8988T (cell line): Measurements from ENCODE around the gene SAMD4A.
"Not testable (repeated sequence)": the region's sequence is repeated elsewhere in the genome, so short reads cannot be mapped to it uniquely, and the experiment has no call there.

Source experiments
- DNase-seq: peaks from one replicate; pipeline ENCODE4 v3.0.0; 2011

Gene SAMD4A

DNA sequence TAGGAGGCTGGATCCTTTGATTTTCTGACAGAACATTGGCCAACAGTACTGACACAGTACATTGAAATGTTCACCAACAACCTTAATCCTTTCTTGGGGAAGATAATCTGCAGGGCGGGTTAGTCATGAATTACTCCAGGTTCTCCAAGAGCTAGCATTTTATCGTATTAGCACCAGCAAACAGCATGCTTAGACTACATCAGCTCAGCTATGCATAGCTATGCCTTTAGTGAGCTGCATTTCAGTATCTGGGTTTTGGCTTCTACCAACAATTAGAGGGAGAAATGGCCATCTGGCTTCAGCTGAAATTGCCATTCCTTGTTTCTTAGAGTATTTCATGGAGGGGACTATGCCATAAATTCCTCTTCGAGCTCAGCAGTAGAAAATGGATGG is 33.8 kb downstream of the SAMD4A start:
- no peak for DNase-seq

DNA sequence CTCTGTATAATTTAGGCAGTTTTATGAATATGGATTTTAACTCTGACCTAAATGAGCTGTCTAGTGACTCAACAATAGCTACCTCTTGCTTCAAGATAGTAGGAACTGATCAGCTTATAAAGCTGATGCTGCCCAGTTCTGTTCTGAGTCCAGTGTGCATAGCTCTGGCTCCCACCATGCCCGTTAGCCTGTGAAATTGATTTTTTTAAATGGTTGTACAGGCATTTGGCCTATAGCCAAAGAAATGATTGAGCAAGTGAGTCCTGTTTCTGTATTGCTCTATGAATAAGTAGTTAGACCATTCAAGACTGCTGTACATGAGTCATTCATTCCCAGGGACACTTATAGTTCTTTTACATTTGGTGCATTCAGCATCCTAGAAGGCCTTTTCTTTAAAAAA is 36.4 kb downstream of the SAMD4A start:
- DNase-seq: no peak

DNA sequence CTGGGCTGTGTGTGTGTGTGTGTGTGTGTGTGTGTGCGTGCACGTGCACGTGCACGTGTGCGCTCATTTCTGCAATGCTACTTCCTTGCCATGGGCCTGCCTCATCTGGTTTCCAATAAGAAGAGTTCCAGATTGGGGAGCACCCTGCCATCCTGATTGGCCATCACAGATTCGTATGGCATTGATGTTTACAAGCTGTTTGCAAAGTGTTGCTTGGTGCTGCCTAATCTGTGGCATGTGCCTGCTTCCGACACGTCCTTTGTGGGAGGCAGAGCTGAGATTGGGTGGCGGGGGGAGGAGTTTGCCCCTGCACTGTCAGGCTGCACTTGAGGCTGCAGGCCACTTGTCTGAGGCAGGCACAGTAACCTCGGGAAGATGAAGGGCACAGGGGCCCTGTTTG is 39.2 kb downstream of the SAMD4A start:
- DNase-seq: no peak

DNA sequence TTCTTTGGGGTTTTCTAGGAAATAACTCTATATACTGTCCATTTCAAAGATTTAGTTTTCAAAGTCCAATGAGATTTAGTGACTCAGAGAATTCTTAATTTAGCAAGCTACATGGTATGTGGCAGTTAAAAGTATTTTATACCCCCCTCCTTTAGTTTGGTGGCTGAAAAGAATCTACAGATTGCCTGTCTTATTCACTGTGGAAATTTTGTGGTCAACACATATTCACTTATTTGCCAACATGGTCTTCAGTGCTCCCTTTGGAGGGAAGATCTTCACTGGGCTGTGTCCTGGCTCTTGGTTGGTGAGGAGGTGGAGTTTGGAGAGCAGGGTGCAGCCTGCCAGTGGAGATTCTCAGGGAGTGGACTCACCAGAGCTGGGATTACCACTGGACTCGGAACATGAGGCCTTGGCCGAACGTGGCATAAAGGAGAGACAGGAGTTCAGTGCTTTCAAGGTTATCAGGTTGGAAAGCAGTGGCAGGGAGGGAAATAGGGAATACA is 39.8 kb downstream of the SAMD4A start:
- no peak for DNase-seq

DNA sequence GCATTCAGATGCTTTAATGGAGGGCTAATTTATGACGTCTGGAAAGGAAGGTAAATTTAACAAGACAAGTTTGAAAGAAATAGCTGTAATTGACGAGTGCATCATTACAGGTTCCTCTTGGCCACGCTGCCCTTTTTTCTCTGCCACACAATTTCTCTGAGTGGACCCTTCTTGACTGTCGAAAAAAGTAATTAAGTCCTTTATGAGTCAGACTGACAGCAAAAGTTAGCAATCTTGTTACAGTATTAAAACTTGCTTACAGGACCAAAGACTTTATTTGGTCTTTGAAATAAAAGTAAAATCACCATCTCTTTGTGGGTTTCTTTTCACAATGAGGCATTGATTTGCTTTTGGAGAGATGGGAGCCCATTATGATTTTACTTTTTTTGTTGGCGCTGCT is 42.6 kb downstream of the SAMD4A start:
- no peak for DNase-seq

DNA sequence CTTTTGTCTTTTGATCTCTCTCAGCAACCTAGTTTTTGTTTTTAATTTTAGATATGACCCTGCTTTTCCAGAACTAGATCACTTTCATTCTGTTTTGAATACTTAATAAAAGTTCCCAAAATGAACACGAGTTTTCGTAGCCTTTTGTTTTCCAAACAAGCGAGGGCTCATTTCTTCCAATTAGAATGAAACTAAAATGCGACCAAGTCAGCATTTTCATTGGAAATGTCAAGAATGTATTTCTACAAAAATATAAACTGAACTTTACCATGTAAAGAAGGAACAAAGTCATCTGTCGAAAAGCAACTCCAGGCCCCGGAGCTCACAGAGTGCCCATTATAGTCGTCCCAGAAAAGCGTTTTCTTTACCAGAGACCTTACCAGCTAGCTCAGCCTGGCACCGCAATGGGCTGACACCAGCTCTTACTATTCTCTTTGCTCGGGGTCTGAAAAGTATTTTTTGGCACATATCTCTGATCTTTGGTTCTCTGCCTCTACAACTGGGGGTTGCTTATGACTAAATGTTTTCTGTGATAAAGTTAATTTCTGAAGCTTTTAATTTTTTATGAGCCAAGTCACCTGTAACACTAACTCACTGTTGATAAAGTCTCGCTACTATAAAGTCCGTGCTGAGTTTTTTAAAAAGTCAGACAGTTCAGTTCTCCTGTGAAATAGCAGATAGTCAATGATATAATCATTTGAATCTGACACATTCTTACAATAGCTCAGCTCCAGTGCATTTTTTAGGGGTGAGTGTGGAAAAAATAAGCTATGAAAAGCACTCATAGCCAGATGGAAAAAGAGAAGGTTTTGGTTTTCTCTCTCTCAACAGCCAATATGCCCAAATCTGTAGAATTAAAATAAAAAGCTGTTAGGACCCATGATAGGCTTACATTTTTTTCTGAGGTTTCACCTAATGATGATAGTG is 43.4 kb downstream of the SAMD4A start:
- DNase-seq: no peak

DNA sequence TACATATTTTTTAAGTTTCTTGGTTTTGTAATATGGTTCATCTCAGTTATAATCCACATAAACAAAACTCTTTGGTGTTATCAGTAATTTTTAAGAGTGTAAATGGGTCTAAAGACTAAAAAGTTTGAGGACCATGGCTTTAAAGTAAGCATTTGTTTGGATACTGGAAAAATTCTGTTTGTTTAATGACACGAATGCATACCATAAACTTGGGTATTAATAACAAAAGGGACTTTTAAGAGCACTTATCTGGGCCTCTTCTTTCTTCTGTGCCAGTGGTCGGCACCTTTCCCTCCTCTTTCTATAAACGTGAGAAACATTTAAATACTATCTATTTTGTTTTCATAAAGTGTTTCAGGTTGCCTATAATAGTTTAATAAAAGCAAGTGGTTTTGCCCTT is 47.4 kb downstream of the SAMD4A start:
- no peak for DNase-seq

DNA sequence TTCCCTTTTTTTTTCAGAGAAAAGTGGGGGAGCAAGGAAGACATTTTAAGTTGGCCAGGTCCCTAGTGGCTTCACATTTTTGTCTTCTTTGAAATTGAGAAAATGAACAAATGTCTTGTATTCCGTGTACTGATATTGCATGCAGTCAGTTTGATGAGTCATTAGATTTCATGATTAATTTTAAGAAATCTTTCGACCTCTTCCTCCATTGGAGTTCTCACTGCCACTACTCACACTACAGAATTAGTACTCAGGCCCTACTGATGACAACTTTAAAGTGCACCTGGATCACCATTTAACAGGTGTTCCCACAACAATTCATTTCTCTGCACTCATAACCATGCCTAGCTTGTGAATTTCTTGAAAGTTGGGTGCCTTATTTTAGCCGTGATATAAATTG is 50.5 kb downstream of the SAMD4A start:
- DNase-seq: no peak

DNA sequence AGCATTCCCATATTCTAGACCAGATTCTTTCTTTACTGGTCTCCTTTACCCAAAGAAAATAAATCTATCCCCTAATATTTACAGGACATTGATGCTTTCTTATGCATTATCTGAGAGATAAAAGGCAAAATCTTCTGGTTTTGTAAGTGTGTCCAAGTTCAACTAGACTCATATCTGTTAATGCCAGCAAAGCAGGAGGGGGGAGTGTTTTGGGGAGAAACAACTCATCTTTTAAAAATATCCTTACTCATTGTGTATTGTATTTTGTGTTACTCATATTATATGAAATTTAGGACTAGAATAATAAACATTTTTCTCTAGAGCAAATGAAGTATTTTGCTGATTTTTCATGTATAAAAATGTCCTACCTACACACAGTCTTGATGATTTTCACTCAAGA is 54.8 kb downstream of the SAMD4A start:
- DNase-seq: no peak

DNA sequence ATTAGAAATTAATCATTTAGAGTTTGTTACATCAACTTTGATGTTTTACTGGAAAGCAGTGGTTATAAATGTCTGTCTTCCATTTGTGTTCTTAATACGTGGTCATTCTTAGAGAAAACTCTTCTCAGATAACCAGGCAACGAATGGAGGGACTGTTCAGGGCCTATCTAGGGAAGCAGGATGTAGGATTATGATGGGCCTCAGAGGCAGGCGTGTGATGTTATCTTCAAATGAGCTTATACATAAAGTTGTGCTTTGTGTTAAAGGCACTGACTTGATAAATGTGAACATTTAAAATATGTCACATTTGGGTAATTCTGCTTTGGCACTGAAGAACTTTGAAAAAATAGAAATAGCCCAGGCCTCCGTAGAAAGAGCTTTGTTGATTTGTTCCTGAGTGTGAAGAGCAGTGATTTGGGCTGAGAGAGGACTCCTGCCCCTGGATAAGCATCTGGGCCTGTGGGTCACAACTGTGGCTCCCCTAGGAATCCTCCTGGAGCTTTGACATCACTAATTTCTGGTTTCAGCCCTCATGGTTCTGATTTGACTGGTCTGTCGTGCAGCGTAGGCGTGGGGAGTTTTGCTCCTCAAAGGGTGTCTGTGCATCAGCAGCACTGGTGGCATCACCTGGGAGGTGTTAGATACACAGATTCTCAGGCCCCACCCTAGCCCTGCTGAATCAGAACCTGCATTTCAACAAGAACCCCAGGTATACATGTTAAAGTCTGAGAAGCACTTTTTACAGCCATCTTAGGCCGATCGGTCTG is 55.4 kb downstream of the SAMD4A start:
- no peak for DNase-seq

DNA sequence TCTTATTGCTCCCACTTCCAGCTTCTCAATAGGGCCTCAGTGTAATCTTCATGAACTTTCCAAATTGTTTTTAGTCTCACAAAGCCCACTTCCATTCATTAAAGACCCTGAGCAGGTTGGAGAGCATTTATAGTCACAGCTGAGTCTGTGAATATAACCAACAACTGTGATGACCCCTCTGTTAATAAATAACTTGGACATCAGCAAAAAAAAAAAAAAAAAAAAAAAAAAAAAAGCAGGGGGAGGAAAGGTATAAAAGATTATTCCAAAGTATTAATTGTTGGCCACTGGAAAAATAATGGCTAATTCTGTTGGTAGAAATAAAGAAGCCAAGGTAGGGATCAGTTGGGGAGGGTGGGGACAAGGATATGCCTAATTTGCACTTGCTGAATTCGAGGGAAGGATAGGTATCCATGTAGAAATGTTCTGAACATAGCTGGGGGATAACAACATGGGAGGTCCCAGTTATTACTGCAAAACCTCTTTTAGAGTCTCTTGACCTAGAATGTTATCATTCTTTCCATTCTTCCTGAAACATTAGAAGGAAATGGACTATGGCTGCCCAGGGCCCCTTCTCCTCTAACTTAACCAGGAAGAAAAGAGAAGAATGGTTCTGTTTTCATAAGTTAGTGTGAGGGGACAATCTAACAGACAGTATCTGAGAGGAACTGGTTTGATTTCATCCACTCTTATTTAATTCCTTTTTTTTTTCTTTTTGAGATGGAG is 56.5 kb downstream of the SAMD4A start:
- no peak for DNase-seq

DNA sequence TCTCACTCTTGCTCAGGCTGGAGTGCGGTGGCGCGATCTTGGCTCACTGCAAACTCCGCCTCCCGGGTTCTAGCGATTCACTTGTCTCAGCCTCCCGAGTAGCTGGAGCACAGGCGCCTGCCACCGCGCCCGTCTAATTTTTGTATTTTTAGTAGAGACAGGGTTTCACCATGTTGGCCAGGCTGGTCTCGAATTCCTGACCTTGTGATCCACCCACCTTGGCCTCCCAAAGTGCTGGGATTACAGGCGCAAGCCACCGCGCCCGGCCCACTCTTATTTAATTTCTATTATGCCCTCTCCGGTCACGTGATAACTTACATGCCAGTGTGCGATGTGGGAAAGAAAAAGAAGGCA is 57.1 kb downstream of the SAMD4A start:
- DNase-seq: not testable (repeated sequence)

DNA sequence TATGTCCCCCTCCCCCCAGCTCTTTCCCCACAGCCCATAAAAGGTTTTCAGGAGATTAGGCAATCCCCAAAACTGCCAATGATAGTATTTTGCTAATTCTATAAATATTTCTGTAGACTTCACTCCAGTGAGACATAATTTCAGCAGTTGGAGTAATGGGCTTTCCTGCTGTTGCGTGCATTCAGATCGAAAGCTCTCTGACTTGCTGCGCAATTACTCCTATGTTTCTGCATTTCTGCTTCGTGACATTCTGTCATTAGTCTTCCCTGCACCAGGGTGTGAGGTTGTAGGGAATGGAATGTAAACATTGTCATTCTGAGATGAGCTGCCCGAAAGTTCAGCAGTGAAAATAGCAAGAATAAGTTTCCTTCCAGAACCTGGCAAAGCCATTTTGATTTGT is 58.2 kb downstream of the SAMD4A start:
- no peak for DNase-seq

DNA sequence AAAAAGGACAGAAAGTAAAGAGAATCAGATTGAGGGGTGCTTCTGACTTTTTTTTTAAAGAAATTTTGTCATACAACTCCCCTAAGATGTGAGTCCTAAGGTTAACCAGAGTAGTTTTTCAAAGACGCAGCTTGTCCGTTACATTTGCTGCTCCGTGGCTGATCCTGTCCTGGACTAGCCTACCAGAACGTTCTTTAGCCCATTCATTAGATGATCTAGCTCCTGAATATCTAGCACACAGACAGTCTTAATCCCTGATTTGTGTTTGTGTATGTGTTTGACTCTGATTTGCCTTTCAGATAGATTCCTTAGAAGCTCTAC is 60.3 kb downstream of the SAMD4A start:
- no peak for DNase-seq

DNA sequence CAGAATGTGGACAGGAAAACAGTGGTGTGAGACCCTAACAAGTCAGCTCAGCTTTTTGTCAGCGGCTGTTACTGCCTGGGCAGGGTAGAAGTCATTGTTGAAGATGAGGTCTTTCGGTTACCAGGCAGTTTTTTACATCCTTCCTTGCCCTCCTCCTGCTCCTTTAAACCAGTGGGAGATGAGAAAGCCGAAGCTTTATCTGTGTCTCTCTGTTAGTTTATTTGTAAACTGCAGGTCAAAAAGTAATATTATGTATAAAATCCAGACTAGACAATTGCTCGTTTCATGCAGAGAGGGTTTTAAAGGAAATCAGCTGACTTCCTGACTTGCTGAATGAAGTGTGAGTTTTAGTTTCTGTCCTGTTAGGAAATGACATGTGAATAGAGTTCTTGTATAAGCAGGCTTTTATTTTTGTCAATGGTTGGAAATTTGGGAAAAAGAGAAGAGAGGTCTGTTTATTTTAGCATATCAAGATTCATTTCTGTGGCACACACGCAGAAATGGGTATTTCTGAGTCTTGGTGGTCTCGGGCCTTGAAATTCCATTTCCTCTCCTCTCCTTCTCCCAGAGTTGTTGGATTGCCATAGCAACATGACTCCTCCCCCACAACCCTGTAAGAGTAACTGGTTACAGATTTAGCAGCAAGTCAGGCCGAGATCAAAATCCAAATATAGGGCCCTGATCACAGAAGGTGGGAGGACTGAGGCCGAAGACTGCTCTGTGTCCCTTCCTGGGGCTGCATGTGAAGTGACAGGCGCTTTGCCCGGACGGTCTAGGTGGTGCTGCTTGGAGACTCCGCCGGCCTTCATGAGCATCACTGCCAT is 60.8 kb downstream of the SAMD4A start:
- DNase-seq: no peak

DNA sequence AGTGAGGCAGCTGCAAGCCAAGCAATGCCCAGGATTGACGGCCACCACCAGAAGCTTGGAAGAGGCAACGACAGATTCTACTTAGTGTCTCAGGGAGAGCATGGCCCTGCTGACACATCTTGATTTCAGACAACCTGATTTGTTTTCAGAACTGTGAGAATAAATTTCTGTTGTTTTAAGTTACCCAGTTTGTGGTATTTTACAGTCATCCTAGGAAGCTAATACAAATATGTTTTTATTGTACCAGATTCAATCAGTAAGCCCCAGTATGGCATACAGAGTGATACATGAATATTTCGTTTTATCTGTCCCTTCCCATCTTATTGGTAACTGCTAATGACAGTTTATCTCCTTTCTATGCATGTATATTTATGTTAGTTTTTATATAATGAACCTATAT is 62.3 kb downstream of the SAMD4A start:
- no peak for DNase-seq

DNA sequence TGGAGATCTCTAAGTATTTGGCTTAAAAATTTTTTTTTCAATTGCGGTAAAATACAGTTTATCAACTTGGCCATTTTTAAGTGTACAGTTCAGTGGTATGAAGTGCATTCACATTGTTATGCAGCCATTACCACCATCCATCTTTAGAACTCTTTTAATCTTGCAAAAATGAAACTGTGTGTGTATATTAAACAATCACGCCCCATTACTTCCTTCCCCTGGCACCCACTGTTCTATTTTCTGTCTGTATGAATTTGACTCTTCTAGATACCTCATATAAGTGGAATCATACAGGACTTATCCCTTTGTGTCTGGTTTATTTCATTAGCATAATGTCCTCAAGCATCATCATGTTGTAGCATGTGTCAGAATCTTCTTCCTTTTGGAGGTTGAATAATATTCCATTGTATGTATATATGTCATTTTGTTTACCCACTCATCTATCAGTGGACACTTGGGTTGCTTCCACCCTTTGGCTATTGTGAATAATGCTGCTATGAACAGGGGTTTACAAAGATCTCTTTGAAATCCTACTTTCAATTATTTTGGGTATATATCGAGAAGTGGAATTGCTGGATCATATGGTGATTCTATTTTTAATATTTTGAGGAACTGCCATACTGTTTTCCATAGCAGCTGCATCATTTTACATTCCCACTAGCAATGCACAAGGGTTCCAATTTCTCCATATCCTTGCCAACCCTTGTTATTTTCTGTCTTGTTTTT is 62.9 kb downstream of the SAMD4A start:
- DNase-seq: no peak

DNA sequence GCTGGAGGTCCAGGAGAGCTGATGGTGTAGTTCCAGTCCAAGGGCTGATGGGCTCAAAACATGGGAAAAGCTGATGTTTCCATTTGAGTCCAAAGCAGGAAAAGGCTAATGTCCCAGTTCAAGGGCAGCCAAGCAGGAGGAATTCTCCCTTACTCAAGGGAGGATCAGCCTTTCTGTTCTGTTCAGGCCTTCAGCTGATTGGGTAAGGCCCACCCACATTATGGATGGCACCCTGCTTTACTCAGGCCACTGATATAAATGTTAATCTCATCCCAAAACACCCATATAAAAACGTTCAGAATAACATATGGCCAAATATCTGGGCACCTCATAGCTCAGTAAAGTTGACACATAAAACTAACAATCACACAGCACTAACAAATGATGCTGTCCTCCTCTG is 64.1 kb downstream of the SAMD4A start:
- no peak for DNase-seq

DNA sequence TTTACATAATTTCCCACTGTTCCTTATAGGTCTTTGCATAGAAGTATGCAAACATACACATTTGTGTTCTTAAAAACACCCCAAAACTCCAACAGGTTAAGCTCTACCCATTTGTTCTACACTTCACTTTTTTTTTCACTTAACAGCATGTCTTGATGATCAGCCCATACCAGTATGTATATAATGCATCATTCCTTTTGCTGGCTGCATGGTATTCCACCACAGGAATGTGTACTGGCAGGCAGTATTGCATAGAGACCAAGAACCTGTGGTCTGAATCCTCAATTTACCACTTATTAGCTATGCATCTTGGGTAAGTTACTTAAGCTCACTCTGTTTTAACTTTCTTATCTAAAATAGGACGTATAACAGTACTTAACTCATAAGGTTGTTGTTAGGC is 65.5 kb downstream of the SAMD4A start:
- DNase-seq: no peak

DNA sequence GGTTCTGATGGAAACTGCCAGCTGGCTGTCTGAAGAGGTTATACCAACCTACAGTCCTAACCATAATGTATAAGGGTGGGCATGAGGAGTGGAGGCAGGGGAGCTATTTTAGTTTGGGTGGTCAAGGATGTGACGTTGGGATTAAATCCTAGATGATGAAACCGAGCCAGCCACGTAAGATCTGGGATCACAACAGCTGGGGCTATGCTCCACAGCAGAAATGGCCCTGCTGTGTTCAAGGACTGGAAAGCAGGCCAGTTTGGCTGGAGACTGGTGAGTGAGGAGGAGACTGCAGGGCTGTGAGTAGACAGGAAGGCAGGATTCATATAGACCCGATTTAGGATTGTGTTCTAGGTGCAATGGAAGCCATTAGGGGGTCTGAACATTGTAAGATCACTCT is 66.1 kb downstream of the SAMD4A start:
- DNase-seq: no peak

DNA sequence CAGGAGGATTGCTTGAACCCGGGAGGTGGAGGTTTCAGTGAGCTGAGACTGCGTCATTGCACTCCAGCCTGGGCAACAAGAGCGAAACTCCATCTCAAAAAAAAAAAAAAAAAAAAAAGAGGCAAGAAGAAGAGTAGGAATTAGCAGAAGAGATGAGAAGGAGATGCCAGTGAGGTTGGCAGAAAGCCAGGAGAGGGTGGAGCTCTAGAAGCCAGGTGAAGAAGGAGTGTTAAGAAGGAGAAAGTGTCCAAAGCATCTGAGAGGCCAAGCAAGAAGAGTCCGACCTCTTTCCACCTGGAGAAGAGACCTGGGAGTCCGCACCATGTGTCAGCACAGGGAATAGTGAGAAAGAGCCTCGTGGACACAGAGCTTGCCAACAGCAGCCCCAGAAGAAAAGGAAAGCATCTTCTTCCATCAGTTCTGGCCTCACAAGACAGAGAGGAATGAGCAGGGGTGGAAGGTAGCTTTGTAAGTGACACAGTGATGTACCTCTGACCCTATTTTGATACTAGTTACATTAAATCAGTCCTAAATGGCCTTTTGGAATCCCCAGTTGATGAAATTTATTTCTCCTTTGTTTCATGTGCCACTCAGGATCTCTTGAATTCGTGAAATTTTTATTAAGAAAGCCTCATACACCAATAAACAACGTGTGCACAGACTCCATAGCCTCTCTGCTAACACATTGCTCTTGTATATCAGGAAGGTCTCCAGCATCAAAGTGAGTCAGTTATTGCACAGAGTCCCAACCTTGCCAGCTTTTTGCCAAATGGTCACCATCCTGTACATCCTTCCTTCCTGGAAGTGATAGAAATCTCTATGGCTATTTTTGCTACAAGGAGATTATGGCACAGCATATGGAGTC is 70.6 kb downstream of the SAMD4A start:
- no peak for DNase-seq
